AML-193 (cell line): ENCODE results near the gene PCDHGA10.
"Not testable (repeated sequence)": the region's sequence is repeated elsewhere in the genome, so short reads cannot be mapped to it uniquely, and the experiment has no call there.

ENCODE experiments used
- DNase-seq, 2 experiments: peaks; one replicate each; lab custom pipeline; 2025; lab: John Stamatoyannopoulos, UW

PCDHGA10 gene

DNA sequence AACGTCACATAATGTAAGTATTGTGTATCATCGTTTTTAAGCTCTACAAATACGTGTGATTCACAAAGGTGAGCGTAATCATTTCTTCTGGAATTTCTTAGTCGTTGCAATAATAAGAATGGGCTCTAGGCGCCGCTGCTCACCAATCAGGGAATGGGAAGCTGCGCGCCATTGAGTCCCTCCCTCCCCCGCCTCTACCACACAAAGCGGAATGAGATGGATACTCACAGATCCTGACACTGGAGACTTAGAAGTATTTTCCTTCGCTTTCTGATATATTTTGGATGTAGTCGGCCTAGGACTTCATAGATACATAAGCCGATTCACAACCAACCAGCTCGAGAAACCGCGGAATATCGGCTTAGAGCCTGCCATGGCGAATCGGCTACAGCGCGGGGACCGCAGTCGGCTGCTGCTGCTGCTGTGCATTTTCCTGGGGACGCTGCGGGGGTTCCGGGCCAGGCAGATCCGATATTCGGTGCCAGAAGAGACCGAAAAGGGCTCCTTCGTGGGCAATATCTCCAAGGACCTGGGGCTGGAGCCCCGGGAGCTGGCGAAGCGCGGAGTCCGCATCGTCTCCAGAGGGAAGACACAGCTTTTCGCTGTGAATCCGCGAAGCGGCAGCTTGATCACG, 8.2 kb downstream of the PCDHGA10 start, which contains the start of gene PCDHGA11:
TSS of gene PCDHGA11 (plus strand) at position 197 of the 634 bp plus-strand sequence. CDS start at position 374, 177 bp downstream.
- DNase-seq: no peak

DNA sequence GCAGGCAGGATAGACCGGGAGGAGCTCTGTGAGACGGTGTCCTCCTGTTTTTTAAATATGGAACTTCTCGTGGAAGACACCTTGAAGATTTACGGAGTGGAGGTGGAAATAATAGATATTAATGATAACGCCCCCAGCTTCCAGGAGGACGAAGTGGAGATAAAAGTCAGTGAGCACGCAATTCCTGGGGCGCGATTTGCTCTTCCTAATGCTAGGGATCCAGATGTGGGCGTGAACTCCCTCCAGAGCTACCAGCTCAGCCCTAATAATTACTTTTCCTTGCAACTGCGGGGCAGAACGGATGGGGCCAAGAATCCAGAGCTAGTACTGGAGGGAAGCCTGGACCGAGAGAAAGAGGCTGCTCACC, 8.7 kb downstream of the PCDHGA10 start:
- DNase-seq: no peak

DNA sequence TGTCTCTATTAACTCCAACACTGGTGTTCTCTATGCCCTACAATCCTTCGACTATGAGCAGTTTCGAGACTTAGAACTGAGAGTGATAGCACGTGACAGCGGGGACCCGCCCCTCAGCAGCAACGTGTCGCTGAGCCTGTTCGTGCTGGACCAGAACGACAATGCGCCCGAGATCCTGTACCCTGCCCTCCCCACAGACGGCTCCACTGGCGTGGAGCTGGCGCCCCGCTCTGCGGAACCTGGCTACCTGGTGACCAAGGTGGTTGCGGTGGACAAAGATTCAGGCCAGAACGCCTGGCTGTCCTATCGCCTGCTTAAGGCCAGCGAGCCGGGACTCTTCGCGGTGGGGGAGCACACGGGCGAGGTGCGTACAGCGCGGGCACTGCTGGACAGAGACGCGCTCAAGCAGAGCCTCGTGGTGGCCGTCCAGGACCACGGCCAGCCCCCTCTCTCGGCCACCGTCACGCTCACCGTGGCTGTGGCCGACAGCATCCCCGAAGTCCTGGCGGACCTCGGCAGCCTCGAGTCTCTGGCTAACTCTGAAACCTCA, 10.0 kb downstream of the PCDHGA10 start:
- no peak for DNase-seq

DNA sequence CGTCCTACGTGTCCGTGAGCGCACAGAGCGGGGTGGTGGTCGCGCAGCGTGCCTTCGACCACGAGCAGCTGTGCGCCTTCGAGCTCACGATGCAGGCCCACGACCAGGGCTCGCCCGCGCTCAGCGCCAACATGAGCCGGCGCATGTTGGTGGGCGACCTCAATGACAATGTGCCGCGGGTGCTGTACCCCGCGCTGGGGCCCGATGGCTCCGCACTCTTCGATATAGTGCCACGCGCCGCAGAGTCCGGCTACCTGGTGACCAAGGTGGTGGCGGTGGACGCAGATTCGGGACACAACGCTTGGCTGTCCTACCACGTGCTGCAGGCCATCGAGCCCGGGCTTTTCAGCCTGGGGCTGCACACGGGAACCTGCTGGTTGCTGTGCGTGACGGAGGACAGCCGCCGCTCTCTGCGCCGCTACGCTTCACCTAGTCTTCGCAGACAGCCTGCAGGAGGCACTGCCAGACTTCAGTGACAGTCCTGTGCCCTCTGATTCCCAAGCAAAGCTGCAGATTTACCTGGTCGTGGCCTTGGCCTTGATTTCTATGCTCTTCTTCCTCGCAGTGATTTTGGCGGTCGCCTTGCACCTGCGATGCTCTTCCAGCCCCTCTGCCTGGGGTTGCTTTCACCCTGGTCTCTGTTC, 15.1 kb downstream of the PCDHGA10 start:
- no peak for DNase-seq

DNA sequence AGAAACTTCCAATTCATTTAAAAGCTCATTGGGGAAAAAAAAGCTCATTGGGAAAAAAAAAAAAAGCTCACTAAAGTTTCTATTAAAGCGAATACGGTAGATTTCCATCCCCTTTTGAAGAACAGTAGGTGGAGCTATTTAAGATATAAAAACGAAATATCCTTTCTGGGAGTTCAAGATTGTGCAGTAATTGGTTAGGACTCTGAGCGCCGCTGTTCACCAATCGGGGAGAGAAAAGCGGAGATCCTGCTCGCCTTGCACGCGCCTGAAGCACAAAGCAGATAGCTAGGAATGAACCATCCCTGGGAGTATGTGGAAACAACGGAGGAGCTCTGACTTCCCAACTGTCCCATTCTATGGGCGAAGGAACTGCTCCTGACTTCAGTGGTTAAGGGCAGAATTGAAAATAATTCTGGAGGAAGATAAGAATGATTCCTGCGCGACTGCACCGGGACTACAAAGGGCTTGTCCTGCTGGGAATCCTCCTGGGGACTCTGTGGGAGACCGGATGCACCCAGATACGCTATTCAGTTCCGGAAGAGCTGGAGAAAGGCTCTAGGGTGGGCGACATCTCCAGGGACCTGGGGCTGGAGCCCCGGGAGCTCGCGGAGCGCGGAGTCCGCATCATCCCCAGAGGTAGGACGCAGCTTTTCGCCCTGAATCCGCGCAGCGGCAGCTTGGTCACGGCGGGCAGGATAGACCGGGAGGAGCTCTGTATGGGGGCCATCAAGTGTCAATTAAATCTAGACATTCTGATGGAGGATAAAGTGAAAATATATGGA, 17.7 kb downstream of the PCDHGA10 start, which contains the start of gene PCDHGA12:
TSS of gene PCDHGA12 (plus strand) at position 176 of the 782 bp plus-strand sequence. CDS start at position 429, 253 bp downstream.
- no peak for DNase-seq

DNA sequence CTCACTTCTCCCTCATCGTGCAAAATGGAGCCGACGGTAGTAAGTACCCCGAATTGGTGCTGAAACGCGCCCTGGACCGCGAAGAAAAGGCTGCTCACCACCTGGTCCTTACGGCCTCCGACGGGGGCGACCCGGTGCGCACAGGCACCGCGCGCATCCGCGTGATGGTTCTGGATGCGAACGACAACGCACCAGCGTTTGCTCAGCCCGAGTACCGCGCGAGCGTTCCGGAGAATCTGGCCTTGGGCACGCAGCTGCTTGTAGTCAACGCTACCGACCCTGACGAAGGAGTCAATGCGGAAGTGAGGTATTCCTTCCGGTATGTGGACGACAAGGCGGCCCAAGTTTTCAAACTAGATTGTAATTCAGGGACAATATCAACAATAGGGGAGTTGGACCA, 18.5 kb downstream of the PCDHGA10 start:
- DNase-seq: no peak

DNA sequence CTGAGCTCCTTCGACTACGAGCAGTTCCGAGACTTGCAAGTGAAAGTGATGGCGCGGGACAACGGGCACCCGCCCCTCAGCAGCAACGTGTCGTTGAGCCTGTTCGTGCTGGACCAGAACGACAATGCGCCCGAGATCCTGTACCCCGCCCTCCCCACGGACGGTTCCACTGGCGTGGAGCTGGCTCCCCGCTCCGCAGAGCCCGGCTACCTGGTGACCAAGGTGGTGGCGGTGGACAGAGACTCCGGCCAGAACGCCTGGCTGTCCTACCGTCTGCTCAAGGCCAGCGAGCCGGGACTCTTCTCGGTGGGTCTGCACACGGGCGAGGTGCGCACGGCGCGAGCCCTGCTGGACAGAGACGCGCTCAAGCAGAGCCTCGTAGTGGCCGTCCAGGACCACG, 19.5 kb downstream of the PCDHGA10 start:
- not testable (repeated sequence) for DNase-seq

DNA sequence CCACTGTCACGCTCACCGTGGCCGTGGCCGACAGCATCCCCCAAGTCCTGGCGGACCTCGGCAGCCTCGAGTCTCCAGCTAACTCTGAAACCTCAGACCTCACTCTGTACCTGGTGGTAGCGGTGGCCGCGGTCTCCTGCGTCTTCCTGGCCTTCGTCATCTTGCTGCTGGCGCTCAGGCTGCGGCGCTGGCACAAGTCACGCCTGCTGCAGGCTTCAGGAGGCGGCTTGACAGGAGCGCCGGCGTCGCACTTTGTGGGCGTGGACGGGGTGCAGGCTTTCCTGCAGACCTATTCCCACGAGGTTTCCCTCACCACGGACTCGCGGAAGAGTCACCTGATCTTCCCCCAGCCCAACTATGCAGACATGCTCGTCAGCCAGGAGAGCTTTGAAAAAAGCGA, 19.9 kb downstream of the PCDHGA10 start:
- not testable (repeated sequence) for DNase-seq

DNA sequence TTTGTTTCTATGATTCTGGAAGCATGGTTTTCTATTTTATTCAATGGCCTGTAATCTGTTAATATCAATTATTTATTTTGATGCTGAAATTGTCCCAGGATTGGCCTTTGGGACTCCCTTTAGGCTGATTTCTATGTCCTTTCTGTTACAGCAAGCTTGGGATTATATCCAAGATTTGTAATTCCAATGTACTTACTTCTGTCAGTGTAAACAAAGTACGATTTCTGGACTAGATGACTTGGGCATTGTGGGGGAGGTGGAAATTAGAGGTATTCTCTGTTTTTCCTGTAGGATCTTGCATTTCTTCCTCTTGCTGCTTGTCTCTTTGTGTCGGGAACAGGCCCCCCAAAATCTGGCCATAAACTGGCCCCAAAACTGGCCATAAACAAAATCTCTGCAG, 21.2 kb downstream of the PCDHGA10 start:
- DNase-seq: no peak

DNA sequence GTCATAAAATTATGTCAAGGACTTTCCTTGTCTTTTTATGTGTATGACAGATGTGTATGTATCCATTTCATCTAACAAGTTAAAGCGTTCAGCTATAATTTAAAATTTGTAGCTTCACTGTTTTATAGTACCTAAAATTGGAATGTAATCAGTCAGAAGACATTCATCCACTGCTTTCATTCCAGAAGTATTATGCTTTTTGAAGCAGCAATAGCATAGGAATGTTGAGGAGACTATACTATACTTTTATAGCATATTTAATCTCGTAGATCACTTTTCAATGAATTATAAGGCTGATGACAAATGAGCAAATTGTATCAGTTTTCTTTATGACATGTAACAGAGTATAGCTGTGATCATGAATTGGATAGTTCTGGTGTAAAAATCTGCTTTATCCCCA, 24.4 kb downstream of the PCDHGA10 start:
- DNase-seq: no peak

DNA sequence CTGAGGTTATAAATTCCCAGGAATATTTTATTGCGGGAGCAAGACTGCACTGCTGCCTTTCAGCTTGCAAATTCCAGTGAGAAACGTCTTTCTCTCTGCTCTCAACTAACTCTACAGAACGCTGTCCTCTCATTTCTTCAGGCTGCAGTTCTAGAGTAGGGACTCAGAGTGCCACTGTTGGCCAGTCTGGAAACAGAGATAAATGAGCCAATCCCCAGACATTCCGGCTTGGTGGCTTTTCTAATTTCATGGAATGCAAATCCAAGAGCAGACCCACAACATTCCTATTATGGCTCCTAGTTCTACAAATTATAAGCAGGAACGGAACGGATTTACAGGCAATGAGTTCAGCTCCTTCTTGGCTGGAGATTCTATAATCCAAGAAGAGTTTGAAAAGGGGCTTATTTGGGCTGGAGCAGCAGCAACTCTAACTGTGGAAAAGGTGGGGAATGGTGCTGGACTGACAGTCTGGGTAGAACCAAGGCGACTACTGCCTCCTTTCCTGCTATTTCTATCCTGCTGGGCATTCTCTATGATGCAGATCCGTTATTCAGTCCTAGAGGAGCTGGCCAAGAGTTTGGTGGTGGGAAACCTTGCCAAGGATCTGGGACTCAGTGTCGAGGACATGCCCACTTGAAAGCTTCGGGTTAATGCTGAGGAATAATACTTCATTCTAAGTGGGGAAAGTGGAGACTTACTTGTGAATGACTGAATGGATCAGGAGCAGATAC, 26.8 kb downstream of the PCDHGA10 start:
- no peak for DNase-seq

DNA sequence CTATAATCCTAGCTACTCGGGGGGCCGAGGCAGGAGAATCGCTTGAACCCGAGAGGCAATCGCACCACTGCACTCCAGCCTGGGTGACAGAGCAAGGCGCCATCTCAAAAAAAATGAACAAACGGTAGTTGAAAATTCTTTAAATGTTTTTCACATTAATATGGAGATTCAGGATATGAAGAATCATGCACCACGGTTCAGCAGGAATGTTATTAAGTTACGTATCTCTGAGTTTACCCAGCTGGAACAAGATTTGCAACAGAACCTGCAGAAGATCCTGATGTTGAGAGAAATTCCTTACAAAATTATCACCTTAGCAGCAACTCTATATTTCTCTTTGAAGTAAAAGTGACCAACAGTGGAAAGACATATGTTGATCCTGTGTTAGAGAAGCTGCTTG, 27.6 kb downstream of the PCDHGA10 start:
- no peak for DNase-seq

DNA sequence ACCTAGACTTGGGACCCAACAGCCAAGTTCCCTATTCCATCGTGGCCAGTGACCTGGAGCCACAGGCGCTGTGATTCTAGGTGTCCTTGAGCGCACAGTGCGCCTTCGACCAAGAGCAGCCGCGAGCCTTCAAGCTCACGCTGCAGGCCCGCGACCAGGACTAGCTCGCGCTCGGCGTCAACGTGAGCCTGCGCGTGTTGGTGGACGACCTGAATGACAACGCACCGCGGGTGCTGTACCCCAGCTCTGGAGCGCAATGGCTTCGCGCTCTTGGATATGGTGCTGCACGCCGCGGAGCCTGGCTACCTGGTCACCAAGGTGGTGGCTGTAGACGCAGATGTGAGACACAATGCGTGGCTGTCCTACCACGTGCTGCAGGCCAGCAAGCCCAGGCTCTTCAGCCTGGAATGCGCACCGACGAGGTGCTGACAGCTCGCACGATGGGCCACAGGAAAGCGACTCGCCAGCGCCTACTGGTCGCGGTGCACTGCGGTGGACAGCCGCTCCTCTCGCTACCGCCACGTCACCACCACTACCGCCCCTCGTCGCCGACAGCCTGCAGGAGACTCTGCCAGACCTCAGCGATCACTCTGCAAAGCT, 28.9 kb downstream of the PCDHGA10 start:
- DNase-seq: no peak

DNA sequence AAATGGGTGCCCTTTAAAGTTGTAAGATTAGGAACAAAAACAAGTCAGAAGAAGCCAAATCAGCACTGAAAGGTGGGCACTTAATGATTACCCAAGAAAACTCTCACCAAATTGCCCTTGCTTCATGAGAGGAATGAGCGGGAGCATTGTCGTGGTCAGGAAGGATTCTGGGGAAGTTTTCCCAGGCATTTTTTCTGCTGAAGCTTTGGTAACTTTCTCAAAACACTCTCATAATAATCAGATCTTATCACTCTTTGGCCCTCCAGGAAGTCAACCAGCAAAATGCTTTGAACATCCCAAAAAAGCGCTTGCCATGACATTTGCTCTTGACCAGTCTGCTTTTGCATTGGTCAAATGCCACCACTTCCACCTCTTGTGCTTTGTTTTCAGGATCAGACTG, 52.6 kb downstream of the PCDHGA10 start:
- no peak for DNase-seq
